Renal pelvis (tissue), 4 donors: ENCODE results near the gene TMEM163. TPM values are rescaled to one million over a fixed set of nuclear protein-coding genes. Genes with fewer than 3 reads are reported as not detected.
"Not testable (repeated sequence)": the region's sequence is repeated elsewhere in the genome, so short reads cannot be mapped to it uniquely, and the experiment has no call there.

Source experiments
- DNase-seq: peaks from one replicate; pipeline ENCODE4 v3.0.0-alpha.2; 2013
- polyA plus RNA-seq, 3 donors: library from polyadenylated mRNA; unstranded; fragments of 120-200 nt; gene quantifications; one replicate each; pipeline ENCODE4 v1.2.1, GENCODE V29; 2013; ENCODE audit not compliant: insufficient read length in 3 of 3

TMEM163 gene
- polyA plus RNA-seq, 3 donors: 1.6 to 2.0 (median 1.9) TPM

- DNase-seq: no peak
Measured at GRCh38 chr2:134581877-134582546, 136.8 kb downstream of the TMEM163 start.

GRCh38 chr2:134578316-134578715, 140.5 kb downstream of the TMEM163 start:
- no peak for DNase-seq

- no peak for DNase-seq
Measured at GRCh38 chr2:134576478-134576877, 142.3 kb downstream of the TMEM163 start.

GRCh38 chr2:134575888-134576287, 142.9 kb downstream of the TMEM163 start:
- no peak for DNase-seq

- DNase-seq: no peak
Measured at GRCh38 chr2:134574611-134575330, 144.0 kb downstream of the TMEM163 start.

- no peak for DNase-seq
Measured at GRCh38 chr2:134573724-134574123, 145.1 kb downstream of the TMEM163 start.

- DNase-seq: no peak
Measured at GRCh38 chr2:134573085-134573370, 145.8 kb downstream of the TMEM163 start.

- no peak for DNase-seq
Measured at GRCh38 chr2:134572314-134573084, 146.3 kb downstream of the TMEM163 start.

- no peak for DNase-seq
Measured at GRCh38 chr2:134570676-134571075, 148.1 kb downstream of the TMEM163 start.

- no peak for DNase-seq
Measured at GRCh38 chr2:134568413-134568812, 150.4 kb downstream of the TMEM163 start.

GRCh38 chr2:134567666-134568065, 151.1 kb downstream of the TMEM163 start:
- DNase-seq: no peak

- not testable (repeated sequence) for DNase-seq
Measured at GRCh38 chr2:134564955-134565354, 153.8 kb downstream of the TMEM163 start.

- DNase-seq: no peak
Measured at GRCh38 chr2:134564549-134564948, 154.3 kb downstream of the TMEM163 start.

- DNase-seq: no peak
Measured at GRCh38 chr2:134558208-134558830, 160.5 kb downstream of the TMEM163 start.

- DNase-seq: no peak
Measured at GRCh38 chr2:134555411-134555810, 163.4 kb downstream of the TMEM163 start.

- no peak for DNase-seq
Measured at GRCh38 chr2:134553657-134554056, 165.1 kb downstream of the TMEM163 start.

- DNase-seq: no peak
Measured at GRCh38 chr2:134550566-134551164, 168.1 kb downstream of the TMEM163 start.

- DNase-seq: no peak
Measured at GRCh38 chr2:134549104-134549503, 169.7 kb downstream of the TMEM163 start.

- no peak for DNase-seq
Measured at GRCh38 chr2:134540990-134541389, 177.8 kb downstream of the TMEM163 start.

- no peak for DNase-seq
Measured at GRCh38 chr2:134539981-134540380, 178.8 kb downstream of the TMEM163 start.

- DNase-seq: no peak
Measured at GRCh38 chr2:134537702-134538101, 181.1 kb downstream of the TMEM163 start.

GRCh38 chr2:134537121-134537520, 181.7 kb downstream of the TMEM163 start:
- no peak for DNase-seq
